ENCODE results near the gene EHMT1.

GRCh38 chr9:137603879-137604278 is 14.9 kb upstream of the EHMT1 start:
- no peak for TF ChIP-seq CTCF (IDR thresholded peaks at IDR 0.05)
- TF ChIP-seq CHD2 (IDR thresholded peaks at IDR 0.05; ENCODE audit: low read length, partially characterized antibody): no peak
- no peak for TF ChIP-seq EP300 (IDR thresholded peaks at IDR 0.05)

All from A549 (cell line).